HG02642 (cell line): ENCODE data around the gene RTN4RL2.
A peak's percentile ranks its signal among the peaks of the same experiment; 100 is the strongest.

ENCODE experiments used
- ATAC-seq: cut with Tn5 transposase; IDR thresholded peaks from one replicate; pipeline ENCODE4 v1.9.1; 2021; ENCODE audit warnings: mild to moderate bottlenecking; ENCODE audit not compliant: unreplicated experiment, poor library complexity

RTN4RL2 gene

DNA sequence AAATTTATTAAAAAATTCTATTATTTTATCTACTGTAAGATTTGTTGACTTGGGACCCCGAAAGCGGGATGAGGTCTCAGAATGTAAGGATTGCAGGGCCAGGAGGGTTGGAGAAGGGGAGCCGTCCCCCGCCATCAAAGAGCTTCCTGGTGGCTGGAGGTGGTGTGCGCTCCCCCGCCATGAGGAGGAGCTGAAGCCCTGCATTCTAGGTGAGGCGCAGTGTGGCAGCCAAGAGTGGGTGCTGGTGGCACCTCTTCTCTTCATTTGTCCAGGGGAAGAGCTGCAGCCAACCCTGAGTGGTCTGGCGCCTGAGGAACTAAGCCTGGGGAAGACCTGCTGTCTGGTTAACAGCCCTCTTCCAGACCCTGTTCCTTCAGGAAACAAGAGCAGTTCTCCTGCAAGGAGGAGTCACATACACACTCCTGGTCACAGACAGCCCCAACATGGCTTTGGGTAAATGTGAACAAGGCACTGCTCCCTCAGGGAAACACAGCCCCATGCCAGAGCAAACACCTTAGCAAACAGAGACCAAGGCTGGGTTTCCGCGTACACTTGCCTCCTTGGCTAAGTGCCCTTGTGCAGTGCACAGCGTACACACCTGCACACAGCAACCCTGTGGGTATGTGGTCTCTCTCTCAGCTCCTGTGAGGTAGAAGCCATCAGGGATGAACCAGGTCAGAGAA lies 17.3 kb downstream of the RTN4RL2 start:
- ATAC-seq: no peak

DNA sequence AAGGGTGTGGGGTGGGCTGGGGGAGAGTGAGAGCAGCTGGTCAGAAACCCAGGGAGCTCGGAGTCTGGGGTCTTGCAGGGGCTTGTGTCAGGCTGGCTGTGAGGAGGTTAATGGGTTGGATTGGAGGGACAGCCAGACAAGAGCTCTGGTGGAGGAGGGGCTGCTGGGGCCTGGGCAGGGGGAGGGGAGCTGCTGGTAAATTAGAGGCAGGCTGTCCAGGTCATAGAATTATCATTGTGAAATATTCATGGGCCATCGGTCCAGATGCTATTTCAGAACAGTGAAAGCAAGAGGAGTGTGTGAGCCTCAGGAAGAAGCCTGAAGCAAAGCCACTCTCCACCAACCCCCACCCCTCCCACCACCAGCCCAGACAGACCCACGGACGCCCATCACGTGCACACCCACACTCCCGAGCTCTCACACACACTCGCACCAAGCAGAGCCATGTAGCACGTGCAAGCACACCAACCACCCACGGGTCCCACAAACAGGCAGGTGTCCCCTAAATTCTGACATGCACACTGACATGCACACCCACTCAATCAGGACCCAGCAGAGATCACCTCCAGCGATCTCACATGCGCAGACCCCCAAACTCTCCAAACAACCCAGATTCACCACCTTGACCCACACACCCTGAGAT lies 18.8 kb downstream of the RTN4RL2 start:
- ATAC-seq: no peak

GRCh38 chr11:57479911-57480310 lies 19.6 kb downstream of the RTN4RL2 start:
- ATAC-seq: no peak

- ATAC-seq: peak; percentile 38
Observed at GRCh38 chr11:57480409-57481137, 20.2 kb downstream of the RTN4RL2 start.

DNA sequence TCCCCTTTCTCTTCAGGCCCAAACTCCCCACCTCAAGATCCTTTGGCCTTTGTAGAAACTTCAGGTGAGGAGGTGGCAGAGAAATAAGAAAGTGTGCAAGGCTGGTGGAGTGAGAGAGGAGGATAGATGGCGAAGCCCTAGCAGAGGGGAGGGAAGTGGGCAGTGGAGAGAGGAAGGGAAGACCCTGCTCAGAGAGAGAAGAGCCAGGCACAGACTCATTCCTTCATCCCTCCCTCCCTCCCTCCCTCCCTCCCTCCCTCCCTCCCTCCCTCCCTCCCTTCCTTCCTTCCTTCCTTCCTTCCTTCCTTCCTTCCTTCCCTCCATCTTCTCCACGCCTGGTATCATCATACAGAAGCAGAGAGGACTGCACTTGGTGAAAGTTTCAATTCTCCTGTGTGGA lies 21.0 kb downstream of the RTN4RL2 start:
- ATAC-seq: no peak

DNA sequence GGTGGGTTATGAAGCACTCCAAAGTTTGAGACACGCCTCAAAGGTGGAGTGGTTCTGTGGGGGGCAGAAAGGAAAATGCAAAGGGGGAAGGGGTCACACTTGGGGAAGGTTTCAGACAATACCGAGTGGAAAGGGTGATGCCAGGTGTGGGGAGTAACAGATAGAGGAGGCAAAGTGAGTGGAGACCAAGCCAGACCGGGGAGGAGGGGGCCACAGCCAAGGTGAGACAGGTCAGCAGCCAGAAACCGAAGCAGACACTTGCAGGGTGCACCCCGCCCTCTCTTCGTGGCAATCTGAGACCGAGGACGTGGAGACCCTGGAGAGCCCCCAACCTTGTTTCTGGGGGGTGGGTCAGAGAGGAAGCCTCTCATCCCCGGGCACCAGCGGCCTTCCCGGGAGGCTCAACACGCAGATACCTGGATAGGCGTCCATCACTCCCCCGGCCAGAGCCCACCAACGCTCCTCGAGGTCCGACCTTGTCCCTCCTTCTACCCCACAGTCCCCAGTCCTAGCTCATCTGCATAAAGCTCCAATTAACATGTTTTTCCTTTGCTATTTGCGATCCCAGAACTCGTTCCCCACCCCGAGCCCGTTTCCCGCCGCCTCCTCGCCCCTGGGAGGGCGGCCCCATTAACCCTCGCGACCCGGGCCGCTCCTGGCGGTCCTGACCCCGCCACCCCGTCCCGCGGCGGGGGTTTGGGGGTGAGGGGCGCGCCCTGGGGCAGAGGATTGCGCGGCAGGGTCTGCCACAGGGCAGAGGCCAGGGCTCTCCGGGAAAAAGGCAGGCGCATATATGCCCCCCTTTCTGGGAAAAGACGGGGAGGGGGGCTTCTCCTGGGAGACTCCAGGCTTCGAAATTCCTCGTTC lies 21.8 kb downstream of the RTN4RL2 start:
- no peak for ATAC-seq

DNA sequence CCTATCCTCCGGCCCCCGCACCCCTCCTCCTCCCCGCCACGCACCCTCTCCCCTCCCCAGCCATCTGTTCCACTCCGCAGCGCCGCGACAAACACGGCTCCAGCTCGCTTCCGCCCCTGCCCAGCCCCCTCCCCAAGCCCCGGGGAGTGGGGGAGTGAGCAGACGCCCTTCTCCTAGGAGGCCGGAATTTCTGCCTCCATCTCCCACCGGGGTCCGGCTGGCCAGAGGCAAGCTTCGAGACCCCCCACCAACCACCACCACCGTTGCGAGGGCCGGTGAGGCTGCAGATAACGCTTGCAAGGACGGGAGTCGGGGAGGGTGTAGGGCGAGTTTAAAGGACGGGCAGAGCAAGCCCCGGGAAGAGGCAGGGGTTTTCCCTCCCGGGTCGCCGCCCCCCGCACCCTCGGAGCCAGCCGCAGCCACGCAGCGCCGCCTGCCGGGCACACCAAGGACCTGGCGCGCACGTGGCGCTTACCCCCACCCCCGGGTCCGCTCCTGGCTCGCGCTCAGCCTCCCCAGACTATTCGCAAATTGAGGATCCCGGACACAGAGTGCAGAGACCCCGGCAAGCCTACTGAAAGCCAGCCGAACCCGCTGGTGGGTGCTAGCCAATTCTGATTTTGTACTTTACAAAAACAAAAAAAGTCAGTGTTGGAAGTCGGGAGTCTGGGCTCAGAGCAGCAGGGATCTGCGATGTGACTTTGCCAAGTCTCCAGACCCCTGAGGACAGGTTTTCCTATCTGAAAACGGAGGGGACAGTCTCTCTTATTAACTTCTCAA lies 22.6 kb downstream of the RTN4RL2 start:
- peak; percentile 51 for ATAC-seq

- ATAC-seq: no peak
Observed at GRCh38 chr11:57483562-57483918, 23.2 kb downstream of the RTN4RL2 start.

- ATAC-seq: peak; percentile 65
Observed at GRCh38 chr11:57484141-57484710, 23.9 kb downstream of the RTN4RL2 start.

DNA sequence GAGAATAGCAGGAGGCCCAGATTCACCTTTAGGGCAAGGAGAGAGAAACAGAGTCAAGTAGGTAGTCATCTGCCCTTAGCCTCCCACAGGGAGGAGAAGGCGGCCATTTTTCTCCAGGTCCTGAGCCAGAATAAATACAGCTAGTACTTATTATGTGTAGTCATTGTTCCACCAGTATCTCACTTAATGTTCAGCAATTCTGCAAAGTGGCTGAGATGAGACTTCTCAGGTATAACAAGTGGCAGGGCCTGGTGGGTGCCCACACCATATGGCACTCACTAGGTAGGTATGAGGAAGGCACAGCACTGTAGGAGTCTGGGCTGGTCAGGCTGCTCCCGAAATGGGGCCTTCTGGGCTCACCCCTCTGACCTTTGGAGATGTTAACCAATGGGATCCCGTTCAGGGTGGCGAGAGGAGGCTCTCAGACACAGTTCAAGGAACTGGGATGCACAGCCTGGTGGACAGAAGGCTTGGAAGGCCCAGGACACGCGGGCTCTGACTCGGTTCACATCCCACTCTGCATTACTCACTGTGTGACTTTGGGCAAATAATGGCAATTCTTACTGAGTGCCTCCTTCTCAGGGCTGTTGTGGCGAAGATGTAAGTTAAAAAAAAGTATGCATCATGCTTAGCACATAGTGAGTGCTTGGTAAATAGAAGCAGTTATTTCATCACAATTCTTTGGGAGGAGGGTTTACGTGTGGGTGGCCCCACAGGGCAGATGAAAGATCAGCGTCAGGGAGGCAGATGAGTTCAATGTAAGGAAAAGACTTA lies 25.1 kb downstream of the RTN4RL2 start:
- ATAC-seq: no peak

GRCh38 chr11:57487021-57487778 lies 26.9 kb downstream of the RTN4RL2 start:
- ATAC-seq: no peak

DNA sequence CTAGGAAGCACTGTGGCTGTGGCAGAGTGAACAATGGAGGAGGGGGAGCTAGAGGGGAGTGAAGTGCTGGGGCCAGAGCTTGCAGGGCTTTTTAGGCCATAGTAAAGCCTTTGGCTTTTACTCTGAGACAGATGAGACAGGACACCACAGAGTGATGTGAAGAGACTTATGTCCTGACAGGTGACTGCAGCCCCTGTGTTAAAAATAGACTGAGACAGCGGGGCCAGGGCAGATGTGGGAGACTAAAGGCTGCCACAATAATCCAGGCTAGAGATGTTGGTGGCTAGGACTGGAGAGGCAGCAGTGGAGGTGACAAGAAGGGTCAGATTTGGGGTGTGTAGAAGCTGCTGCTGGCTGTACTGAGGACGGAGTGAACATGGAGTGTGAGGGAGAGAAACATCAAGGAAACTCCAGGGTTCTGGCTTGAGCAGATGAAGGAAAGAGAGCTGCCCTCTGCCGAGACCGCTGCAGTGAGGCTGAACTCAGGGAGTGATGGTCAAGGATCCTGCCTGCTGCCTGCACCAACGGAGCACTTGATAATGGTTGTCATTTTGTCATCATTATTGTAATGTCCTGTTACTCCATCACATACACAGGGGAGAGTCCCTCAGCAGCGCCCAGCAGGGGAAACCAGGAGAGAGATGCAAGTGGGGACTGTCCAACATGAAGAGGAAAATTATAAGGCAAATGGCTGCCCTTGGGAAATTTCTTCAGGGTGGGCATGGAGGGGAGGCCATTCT lies 27.8 kb downstream of the RTN4RL2 start:
- ATAC-seq: no peak

GRCh38 chr11:57490456-57491248 lies 30.3 kb downstream of the RTN4RL2 start:
- no peak for ATAC-seq

DNA sequence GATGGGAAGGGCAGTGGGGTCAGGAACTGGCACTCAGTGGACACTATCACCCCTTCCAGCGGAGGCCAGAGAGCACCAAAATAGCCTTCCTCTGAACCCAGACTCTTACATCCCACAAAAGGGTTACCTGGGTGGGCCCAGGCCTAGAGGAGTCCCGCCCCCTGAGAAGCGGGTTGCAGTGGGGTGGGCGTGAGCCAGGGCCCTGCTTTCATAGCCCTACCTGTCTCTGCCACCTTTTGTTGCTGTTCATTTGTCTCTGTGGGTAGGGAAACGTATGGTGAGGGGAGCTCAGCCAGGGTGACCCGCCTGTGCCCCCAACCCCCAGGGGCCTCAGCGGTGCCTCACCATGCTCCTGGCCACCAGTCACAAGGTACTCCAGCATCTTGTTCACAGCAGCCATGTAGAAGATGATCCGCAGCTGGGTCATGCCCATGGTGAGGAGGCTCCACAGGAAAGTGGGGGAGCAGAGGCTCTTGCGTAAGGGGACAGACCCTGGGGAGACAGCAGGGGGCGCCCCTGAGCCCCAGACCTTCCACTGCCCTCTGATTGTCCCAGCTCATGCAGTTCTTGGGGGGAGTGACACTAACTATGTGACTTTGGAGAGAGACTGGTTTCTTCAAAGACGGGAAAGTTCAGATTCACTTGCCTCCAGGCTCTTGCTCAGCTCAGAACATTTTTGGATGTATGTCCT lies 31.2 kb downstream of the RTN4RL2 start:
- no peak for ATAC-seq

- ATAC-seq: peak; percentile 73
Observed at GRCh38 chr11:57493507-57494503, 33.5 kb downstream of the RTN4RL2 start.
